SW 1271 (cell line): ENCODE data around the gene SECISBP2.
"Not testable (repeated sequence)": the region's sequence is repeated elsewhere in the genome, so short reads cannot be mapped to it uniquely, and the experiment has no call there.

Experiments
- DNase-seq, 2 experiments: peaks; one replicate each; lab custom pipeline; 2025; lab: John Stamatoyannopoulos, UW

Gene SECISBP2

GRCh38 chr9:89364666-89365531 is 46.6 kb downstream of the SECISBP2 start:
- no peak for DNase-seq

- DNase-seq, result no peak
Measured at GRCh38 chr9:89365532-89365912, 47.2 kb downstream of the SECISBP2 start.

GRCh38 chr9:89366711-89367110 is 48.4 kb downstream of the SECISBP2 start:
- no peak for DNase-seq

GRCh38 chr9:89367281-89367680 is 49.0 kb downstream of the SECISBP2 start:
- no peak for DNase-seq

- DNase-seq, result no peak
Measured at GRCh38 chr9:89367726-89368437, 49.6 kb downstream of the SECISBP2 start.

GRCh38 chr9:89368550-89368949 is 50.2 kb downstream of the SECISBP2 start:
- DNase-seq, result no peak

GRCh38 chr9:89368978-89369377 is 50.7 kb downstream of the SECISBP2 start:
- no peak for DNase-seq

GRCh38 chr9:89370593-89370992 is 52.3 kb downstream of the SECISBP2 start:
- DNase-seq, result no peak

- not testable (repeated sequence) for DNase-seq
Measured at GRCh38 chr9:89371791-89372190, 53.5 kb downstream of the SECISBP2 start.

GRCh38 chr9:89372230-89372816 is 54.0 kb downstream of the SECISBP2 start:
- no peak for DNase-seq

- no peak for DNase-seq
Measured at GRCh38 chr9:89372979-89373378, 54.7 kb downstream of the SECISBP2 start.

GRCh38 chr9:89374176-89374575 is 55.9 kb downstream of the SECISBP2 start:
- DNase-seq, result no peak

GRCh38 chr9:89375191-89375760 is 57.0 kb downstream of the SECISBP2 start:
- no peak for DNase-seq

GRCh38 chr9:89376286-89376685 is 58.0 kb downstream of the SECISBP2 start:
- no peak for DNase-seq

GRCh38 chr9:89376741-89377351 is 58.5 kb downstream of the SECISBP2 start:
- DNase-seq, result no peak

GRCh38 chr9:89377411-89377810 is 59.1 kb downstream of the SECISBP2 start:
- no peak for DNase-seq

- DNase-seq, result no peak
Measured at GRCh38 chr9:89378541-89378940, 60.2 kb downstream of the SECISBP2 start.

GRCh38 chr9:89379031-89379430 is 60.7 kb downstream of the SECISBP2 start:
- DNase-seq, result no peak

GRCh38 chr9:89379508-89380115 is 61.3 kb downstream of the SECISBP2 start:
- DNase-seq, result no peak

GRCh38 chr9:89380437-89381307 is 62.4 kb downstream of the SECISBP2 start:
- DNase-seq, result no peak

GRCh38 chr9:89381308-89381609 is 63.0 kb downstream of the SECISBP2 start:
- no peak for DNase-seq
